WTC11 (cell line): ENCODE data around the gene PLPPR5. TPM values are rescaled to one million over a fixed set of nuclear protein-coding genes. Genes with fewer than 3 reads are reported as not detected.

Source experiments
- ATAC-seq: fragments of 200-7000 bp; cut with Tn5 transposase; 2 replicates; pipeline ENCODE4 v1.10.0; 2021; ENCODE audit warnings: mild to moderate bottlenecking, moderate library complexity
- CTCF ChIA-PET: fragments of 300-600 bp; sonication (Branson Sonifier 250); formaldehyde crosslinking; loops from one replicate; lab custom pipeline; 2021; ENCODE audit warnings: antibody characterized with exemption; lab: Charles Lee
- POLR2A ChIA-PET: fragments of 350-600 bp; sonication (Branson Sonifier 250); formaldehyde crosslinking; loops from one replicate; lab custom pipeline; 2021; ENCODE audit warnings: antibody characterized with exemption; lab: Charles Lee
- DNase-seq: peaks from one replicate; pipeline ENCODE4 v3.0.0; 2021; ENCODE audit warnings: low spot score
- H3K27ac Mint-ChIP-seq: 2 replicates; pipeline ENCODE4 v1.8.0; 2021; ENCODE audit warnings: mixed read lengths
- H3K27me3 Mint-ChIP-seq: 2 replicates; pipeline ENCODE4 v1.8.0; 2021; ENCODE audit warnings: low read depth, mild to moderate bottlenecking, moderate library complexity, mixed read lengths
- H3K36me3 Mint-ChIP-seq: 2 replicates; pipeline ENCODE4 v1.8.0; 2021; ENCODE audit warnings: mixed read lengths
- H3K4me1 Mint-ChIP-seq: 2 replicates; pipeline ENCODE4 v1.8.0; 2022; ENCODE audit warnings: mixed read lengths
- H3K4me3 Mint-ChIP-seq: 2 replicates; pipeline ENCODE4 v1.8.0; 2021; ENCODE audit warnings: mild to moderate bottlenecking, moderate library complexity, mixed read lengths
- H3K9me3 Mint-ChIP-seq: 2 replicates; pipeline ENCODE4 v1.8.0; 2021; ENCODE audit warnings: mixed read lengths
- CBFB ChIP-seq: sonication (generic); formaldehyde crosslinking; IDR thresholded peaks from 2 replicates; pipeline ENCODE4 v1.8.1; 2022; ENCODE audit warnings: mild to moderate bottlenecking, low read depth, missing genetic modification reagents
- EMX1 ChIP-seq: fragments of 250-450 bp; sonication (Bioruptor Pico); IDR thresholded peaks from 2 replicates; pipeline ENCODE4 v1.8.0; 2021; ENCODE audit warnings: mild to moderate bottlenecking
- FOXJ3 ChIP-seq: sonication (generic); formaldehyde crosslinking; IDR thresholded peaks from 2 replicates; pipeline ENCODE4 v1.9.0; 2021; ENCODE audit warnings: missing genetic modification reagents, mild to moderate bottlenecking, borderline replicate concordance
- GTF2I ChIP-seq: fragments of 250-450 bp; sonication (Bioruptor Pico); conservative IDR thresholded peaks from 2 replicates; pipeline ENCODE4 v1.4.0; 2021; ENCODE audit warnings: mild to moderate bottlenecking
- MXD4 ChIP-seq: fragments of 250-450 bp; sonication (Bioruptor Pico); IDR thresholded peaks from 2 replicates; pipeline ENCODE4 v1.8.0; 2021; ENCODE audit warnings: mild to moderate bottlenecking, moderate library complexity, borderline replicate concordance
- SMAD3 ChIP-seq: sonication (generic); formaldehyde crosslinking; IDR thresholded peaks from 2 replicates; pipeline ENCODE4 v1.8.0; 2022; ENCODE audit warnings: missing genetic modification reagents, mild to moderate bottlenecking, borderline replicate concordance
- SMAD4 ChIP-seq: sonication (generic); formaldehyde crosslinking; IDR thresholded peaks from 2 replicates; pipeline ENCODE4 v1.8.0; 2022; ENCODE audit warnings: mild to moderate bottlenecking, missing genetic modification reagents
- SOX15 ChIP-seq: fragments of 250-450 bp; sonication (Bioruptor Pico); IDR thresholded peaks from 2 replicates; pipeline ENCODE4 v1.9.0; 2021; ENCODE audit warnings: mild to moderate bottlenecking
- TEAD1 ChIP-seq: sonication (generic); formaldehyde crosslinking; IDR thresholded peaks from 2 replicates; pipeline ENCODE4 v1.8.0; 2022; ENCODE audit warnings: mild to moderate bottlenecking, missing genetic modification reagents
- TEAD4 ChIP-seq: sonication (generic); formaldehyde crosslinking; IDR thresholded peaks from 2 replicates; pipeline ENCODE4 v1.8.0; 2022; ENCODE audit warnings: mild to moderate bottlenecking, missing genetic modification reagents
- ZNF281 ChIP-seq: sonication (generic); formaldehyde crosslinking; IDR thresholded peaks from 2 replicates; pipeline ENCODE4 v1.8.0; 2023; ENCODE audit warnings: mild to moderate bottlenecking, missing genetic modification reagents
- ZSCAN18 ChIP-seq: fragments of 250-450 bp; sonication (Bioruptor Pico); IDR thresholded peaks from 2 replicates; pipeline ENCODE4 v2.1.2; 2022; ENCODE audit warnings: mild to moderate bottlenecking, moderate library complexity
- total RNA-seq: library from RNA; stranded (reverse); gene quantifications from 3 replicates; pipeline ENCODE4 v1.2.3, GENCODE V29; 2021
- TF ChIP-seq, protein P1 (sequence below): sonication (generic); formaldehyde crosslinking; IDR thresholded peaks from 2 replicates; pipeline ENCODE4 v1.8.1; 2023; ENCODE audit warnings: mild to moderate bottlenecking, missing genetic modification reagents, borderline replicate concordance
- TF ChIP-seq, protein P2 (sequence below): sonication (generic); formaldehyde crosslinking; IDR thresholded peaks from 2 replicates; pipeline ENCODE4 v1.8.0; 2022; ENCODE audit warnings: mild to moderate bottlenecking, missing genetic modification reagents
- TF ChIP-seq, protein P3 (sequence below): fragments of 250-450 bp; sonication (Bioruptor Pico); IDR thresholded peaks from 2 replicates; pipeline ENCODE4 v1.9.0; 2021; ENCODE audit warnings: mild to moderate bottlenecking, borderline replicate concordance
- TF ChIP-seq, protein P4 (sequence below): sonication (generic); formaldehyde crosslinking; IDR thresholded peaks from 2 replicates; pipeline ENCODE4 v1.8.0; 2023; ENCODE audit warnings: missing genetic modification reagents, mild to moderate bottlenecking, borderline replicate concordance
- TF ChIP-seq, protein P5 (sequence below): sonication (generic); formaldehyde crosslinking; conservative IDR thresholded peaks from 2 replicates; pipeline ENCODE4 v1.8.1; 2022; ENCODE audit warnings: mild to moderate bottlenecking, missing genetic modification reagents

PLPPR5 gene
- total RNA-seq, 1 experiment from 2014 or later: 1.6 TPM

- H3K4me1 Mint-ChIP-seq: no peaks in the 10 kb centered on the region; the same call in 1 of the 2 replicates
- peaks cover under 1% of the 10 kb centered on the region; the same call in 1 of the 2 replicates for H3K9me3 Mint-ChIP-seq
- CTCF ChIA-PET: no interaction called here
- no peak overlapping the region for H3K27ac Mint-ChIP-seq
- peaks cover 1% of the 10 kb centered on the region; the same call in 1 of the 2 replicates for H3K36me3 Mint-ChIP-seq
- no peak for ATAC-seq
- POLR2A ChIA-PET: no interaction called here
- no peak for DNase-seq
- H3K27me3 Mint-ChIP-seq: no peaks in the 10 kb centered on the region
- no peak for TF ChIP-seq TEAD1
- TF ChIP-seq, protein P1, sequence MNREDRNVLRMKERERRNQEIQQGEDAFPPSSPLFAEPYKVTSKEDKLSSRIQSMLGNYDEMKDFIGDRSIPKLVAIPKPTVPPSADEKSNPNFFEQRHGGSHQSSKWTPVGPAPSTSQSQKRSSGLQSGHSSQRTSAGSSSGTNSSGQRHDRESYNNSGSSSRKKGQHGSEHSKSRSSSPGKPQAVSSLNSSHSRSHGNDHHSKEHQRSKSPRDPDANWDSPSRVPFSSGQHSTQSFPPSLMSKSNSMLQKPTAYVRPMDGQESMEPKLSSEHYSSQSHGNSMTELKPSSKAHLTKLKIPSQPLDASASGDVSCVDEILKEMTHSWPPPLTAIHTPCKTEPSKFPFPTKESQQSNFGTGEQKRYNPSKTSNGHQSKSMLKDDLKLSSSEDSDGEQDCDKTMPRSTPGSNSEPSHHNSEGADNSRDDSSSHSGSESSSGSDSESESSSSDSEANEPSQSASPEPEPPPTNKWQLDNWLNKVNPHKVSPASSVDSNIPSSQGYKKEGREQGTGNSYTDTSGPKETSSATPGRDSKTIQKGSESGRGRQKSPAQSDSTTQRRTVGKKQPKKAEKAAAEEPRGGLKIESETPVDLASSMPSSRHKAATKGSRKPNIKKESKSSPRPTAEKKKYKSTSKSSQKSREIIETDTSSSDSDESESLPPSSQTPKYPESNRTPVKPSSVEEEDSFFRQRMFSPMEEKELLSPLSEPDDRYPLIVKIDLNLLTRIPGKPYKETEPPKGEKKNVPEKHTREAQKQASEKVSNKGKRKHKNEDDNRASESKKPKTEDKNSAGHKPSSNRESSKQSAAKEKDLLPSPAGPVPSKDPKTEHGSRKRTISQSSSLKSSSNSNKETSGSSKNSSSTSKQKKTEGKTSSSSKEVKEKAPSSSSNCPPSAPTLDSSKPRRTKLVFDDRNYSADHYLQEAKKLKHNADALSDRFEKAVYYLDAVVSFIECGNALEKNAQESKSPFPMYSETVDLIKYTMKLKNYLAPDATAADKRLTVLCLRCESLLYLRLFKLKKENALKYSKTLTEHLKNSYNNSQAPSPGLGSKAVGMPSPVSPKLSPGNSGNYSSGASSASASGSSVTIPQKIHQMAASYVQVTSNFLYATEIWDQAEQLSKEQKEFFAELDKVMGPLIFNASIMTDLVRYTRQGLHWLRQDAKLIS (CRISPR knock-in tag): no peak
- no peak for TF ChIP-seq GTF2I (CRISPR knock-in tag)
- TF ChIP-seq SMAD3 (CRISPR knock-in tag): no peak
- TF ChIP-seq SOX15: no peak
- TF ChIP-seq, protein P2, sequence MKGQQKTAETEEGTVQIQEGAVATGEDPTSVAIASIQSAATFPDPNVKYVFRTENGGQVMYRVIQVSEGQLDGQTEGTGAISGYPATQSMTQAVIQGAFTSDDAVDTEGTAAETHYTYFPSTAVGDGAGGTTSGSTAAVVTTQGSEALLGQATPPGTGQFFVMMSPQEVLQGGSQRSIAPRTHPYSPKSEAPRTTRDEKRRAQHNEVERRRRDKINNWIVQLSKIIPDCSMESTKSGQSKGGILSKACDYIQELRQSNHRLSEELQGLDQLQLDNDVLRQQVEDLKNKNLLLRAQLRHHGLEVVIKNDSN: no peak
- no peak for TF ChIP-seq TEAD4 (CRISPR knock-in tag)
- no peak for TF ChIP-seq MXD4 (CRISPR knock-in tag)
- no peak overlapping the region for H3K4me3 Mint-ChIP-seq
Observed at GRCh38 chr1:98887507-98887906, 117.2 kb downstream of the PLPPR5 start.

- Mint-ChIP-seq H3K27me3 (no peaks in the 10 kb centered on the region), H3K4me3 (no peak overlapping the region), H3K27ac (no peak overlapping the region), H3K36me3 (peaks cover 15% of the 10 kb centered on the region), H3K9me3 (peaks cover 21% of the 10 kb centered on the region), H3K4me1 (peaks cover 3% of the 10 kb centered on the region; the same call in 1 of the 2 replicates)
- POLR2A ChIA-PET: interaction anchor here (0.5 kb wide), 1 partner anchor 673 kb away, joined by 7 read pairs; no protein-coding TSS in a partner anchor
- CTCF ChIA-PET: no interaction called here
- ATAC-seq: no peak
- no peak for DNase-seq
- TF ChIP-seq EMX1 (CRISPR knock-in tag) (no peak), SMAD4 (CRISPR knock-in tag) (no peak), CBFB (CRISPR knock-in tag) (no peak), ZNF281 (CRISPR knock-in tag) (no peak), FOXJ3 (CRISPR knock-in tag) (no peak), ZSCAN18 (CRISPR knock-in tag) (no peak)
- TF ChIP-seq, protein P3, sequence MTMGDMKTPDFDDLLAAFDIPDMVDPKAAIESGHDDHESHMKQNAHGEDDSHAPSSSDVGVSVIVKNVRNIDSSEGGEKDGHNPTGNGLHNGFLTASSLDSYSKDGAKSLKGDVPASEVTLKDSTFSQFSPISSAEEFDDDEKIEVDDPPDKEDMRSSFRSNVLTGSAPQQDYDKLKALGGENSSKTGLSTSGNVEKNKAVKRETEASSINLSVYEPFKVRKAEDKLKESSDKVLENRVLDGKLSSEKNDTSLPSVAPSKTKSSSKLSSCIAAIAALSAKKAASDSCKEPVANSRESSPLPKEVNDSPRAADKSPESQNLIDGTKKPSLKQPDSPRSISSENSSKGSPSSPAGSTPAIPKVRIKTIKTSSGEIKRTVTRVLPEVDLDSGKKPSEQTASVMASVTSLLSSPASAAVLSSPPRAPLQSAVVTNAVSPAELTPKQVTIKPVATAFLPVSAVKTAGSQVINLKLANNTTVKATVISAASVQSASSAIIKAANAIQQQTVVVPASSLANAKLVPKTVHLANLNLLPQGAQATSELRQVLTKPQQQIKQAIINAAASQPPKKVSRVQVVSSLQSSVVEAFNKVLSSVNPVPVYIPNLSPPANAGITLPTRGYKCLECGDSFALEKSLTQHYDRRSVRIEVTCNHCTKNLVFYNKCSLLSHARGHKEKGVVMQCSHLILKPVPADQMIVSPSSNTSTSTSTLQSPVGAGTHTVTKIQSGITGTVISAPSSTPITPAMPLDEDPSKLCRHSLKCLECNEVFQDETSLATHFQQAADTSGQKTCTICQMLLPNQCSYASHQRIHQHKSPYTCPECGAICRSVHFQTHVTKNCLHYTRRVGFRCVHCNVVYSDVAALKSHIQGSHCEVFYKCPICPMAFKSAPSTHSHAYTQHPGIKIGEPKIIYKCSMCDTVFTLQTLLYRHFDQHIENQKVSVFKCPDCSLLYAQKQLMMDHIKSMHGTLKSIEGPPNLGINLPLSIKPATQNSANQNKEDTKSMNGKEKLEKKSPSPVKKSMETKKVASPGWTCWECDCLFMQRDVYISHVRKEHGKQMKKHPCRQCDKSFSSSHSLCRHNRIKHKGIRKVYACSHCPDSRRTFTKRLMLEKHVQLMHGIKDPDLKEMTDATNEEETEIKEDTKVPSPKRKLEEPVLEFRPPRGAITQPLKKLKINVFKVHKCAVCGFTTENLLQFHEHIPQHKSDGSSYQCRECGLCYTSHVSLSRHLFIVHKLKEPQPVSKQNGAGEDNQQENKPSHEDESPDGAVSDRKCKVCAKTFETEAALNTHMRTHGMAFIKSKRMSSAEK: no peak
- TF ChIP-seq, protein P4, sequence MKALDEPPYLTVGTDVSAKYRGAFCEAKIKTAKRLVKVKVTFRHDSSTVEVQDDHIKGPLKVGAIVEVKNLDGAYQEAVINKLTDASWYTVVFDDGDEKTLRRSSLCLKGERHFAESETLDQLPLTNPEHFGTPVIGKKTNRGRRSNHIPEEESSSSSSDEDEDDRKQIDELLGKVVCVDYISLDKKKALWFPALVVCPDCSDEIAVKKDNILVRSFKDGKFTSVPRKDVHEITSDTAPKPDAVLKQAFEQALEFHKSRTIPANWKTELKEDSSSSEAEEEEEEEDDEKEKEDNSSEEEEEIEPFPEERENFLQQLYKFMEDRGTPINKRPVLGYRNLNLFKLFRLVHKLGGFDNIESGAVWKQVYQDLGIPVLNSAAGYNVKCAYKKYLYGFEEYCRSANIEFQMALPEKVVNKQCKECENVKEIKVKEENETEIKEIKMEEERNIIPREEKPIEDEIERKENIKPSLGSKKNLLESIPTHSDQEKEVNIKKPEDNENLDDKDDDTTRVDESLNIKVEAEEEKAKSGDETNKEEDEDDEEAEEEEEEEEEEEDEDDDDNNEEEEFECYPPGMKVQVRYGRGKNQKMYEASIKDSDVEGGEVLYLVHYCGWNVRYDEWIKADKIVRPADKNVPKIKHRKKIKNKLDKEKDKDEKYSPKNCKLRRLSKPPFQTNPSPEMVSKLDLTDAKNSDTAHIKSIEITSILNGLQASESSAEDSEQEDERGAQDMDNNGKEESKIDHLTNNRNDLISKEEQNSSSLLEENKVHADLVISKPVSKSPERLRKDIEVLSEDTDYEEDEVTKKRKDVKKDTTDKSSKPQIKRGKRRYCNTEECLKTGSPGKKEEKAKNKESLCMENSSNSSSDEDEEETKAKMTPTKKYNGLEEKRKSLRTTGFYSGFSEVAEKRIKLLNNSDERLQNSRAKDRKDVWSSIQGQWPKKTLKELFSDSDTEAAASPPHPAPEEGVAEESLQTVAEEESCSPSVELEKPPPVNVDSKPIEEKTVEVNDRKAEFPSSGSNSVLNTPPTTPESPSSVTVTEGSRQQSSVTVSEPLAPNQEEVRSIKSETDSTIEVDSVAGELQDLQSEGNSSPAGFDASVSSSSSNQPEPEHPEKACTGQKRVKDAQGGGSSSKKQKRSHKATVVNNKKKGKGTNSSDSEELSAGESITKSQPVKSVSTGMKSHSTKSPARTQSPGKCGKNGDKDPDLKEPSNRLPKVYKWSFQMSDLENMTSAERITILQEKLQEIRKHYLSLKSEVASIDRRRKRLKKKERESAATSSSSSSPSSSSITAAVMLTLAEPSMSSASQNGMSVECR (CRISPR knock-in tag): no peak
- TF ChIP-seq, protein P5, sequence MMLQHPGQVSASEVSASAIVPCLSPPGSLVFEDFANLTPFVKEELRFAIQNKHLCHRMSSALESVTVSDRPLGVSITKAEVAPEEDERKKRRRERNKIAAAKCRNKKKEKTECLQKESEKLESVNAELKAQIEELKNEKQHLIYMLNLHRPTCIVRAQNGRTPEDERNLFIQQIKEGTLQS (CRISPR knock-in tag): no peak
Observed at GRCh38 chr1:98884864-98885263, 119.8 kb downstream of the PLPPR5 start.
